ENCODE measurements around the gene POPDC3.

Gene POPDC3

DNA sequence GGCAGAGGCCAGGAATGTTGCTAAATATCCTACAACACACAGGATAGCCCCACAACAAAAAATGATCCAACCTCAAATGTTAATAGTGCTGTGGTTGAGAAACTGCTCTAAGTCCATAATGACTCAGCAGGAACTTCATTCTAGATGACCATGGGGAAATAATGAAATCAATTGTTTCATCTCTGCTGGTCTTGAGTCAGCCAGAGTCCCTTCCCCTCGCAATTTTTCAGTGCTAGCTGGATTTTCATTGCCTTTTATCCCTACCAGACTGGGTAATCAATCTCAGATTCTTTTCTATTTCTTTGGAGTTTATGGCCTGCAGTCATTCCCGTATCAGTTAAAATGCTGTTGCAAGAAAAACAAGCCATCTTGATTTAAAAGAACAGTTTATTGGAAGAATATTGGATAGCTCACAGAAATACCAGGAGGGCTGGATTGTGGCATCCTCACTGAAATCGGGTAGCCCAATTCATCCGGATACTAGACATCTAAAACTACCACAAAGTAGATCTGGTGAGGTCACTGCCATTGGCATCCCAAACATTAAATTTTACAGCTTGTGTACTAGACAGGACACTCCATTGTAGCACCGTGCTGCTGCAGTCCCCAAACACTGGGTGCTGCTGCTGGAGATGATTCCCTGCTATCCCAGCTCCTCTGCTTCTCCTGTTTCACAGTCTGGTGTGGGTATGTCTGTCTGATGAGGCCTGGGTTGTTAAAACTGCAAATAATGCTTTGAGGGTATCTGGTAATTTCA lies 30.3 kb upstream of the POPDC3 start:
- no peak overlapping the region for H3K4me3 ChIP-seq (ENCODE audit: low read depth, low read length)
- in situ Hi-C loops (cut with HindIII; ENCODE audit: low sequenced_read_pairs), result loop anchor here (5.0 kb wide), 1 partner anchor 87 kb away; no protein-coding TSS in a partner anchor
- TF ChIP-seq, protein P1, sequence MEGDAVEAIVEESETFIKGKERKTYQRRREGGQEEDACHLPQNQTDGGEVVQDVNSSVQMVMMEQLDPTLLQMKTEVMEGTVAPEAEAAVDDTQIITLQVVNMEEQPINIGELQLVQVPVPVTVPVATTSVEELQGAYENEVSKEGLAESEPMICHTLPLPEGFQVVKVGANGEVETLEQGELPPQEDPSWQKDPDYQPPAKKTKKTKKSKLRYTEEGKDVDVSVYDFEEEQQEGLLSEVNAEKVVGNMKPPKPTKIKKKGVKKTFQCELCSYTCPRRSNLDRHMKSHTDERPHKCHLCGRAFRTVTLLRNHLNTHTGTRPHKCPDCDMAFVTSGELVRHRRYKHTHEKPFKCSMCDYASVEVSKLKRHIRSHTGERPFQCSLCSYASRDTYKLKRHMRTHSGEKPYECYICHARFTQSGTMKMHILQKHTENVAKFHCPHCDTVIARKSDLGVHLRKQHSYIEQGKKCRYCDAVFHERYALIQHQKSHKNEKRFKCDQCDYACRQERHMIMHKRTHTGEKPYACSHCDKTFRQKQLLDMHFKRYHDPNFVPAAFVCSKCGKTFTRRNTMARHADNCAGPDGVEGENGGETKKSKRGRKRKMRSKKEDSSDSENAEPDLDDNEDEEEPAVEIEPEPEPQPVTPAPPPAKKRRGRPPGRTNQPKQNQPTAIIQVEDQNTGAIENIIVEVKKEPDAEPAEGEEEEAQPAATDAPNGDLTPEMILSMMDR (IDR thresholded peaks at IDR 0.05; ENCODE audit: low read depth, low read length, missing control alignments), result no peak
- peak; percentile 49 for DNase-seq (ENCODE audit: low read depth)

DNA sequence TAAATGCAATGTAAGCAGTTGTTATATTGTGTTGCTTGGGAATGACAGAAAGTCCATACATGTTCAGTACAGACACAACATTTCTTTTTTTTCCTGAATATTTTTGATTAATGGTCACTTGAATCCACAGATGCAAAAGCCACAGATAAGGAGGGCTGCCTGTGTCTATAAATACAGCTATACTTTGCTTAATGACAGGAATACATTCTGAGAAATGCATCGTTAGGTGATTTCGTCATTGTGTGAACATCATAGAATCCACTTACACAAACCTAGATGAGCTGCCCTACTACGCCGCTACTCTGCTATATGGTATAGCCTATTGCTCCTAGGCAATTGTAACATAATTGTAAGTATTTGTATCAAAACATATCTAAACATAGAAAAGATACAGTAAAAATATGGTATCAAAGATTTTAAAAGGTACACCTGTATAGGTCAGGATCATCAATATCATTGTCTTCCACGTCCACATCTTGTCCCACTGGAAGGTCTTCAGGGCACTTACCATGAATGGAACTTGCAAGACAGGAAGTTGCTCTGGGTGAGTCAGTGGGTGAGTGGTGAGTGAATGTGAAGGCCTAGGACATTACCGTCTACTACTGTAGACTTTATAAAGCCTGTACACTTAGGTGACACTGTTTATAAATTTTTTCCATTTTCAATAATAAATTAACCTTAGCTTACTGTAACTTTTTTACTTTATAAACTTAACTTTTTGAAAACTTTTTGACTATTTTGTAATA lies 27.9 kb upstream of the POPDC3 start:
- H3K4me3 ChIP-seq (ENCODE audit: low read depth, low read length), result no peak overlapping the region
- in situ Hi-C loops (cut with HindIII; ENCODE audit: low sequenced_read_pairs), result no loop called here
- DNase-seq (ENCODE audit: low read depth), result no peak
- TF ChIP-seq, protein P1 (IDR thresholded peaks at IDR 0.05; ENCODE audit: low read depth, low read length, missing control alignments), result no peak

DNA sequence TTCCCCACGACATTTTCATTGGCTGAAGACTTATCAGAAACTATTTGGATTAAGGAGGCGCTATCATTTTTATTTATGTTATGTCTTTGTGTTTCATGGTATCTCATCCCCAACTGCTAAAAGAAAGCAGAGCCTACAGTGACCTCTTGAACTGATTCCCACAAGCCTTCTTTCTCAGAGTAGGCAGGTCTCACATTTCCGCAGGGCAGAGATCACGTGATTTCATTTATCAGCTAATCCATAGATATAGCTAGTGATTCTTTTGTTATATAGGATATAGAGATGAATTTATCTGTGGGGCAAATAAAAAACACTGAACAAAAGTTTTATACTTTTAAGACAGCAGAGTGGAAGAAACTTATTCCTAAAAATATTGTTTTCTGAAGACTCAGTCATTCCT lies 25.0 kb upstream of the POPDC3 start:
- no peak for DNase-seq (ENCODE audit: low read depth)
- in situ Hi-C loops (cut with HindIII; ENCODE audit: low sequenced_read_pairs), result no loop called here
- H3K4me3 ChIP-seq (ENCODE audit: low read depth, low read length), result no peak overlapping the region
- TF ChIP-seq, protein P1 (IDR thresholded peaks at IDR 0.05; ENCODE audit: low read depth, low read length, missing control alignments), result no peak

DNA sequence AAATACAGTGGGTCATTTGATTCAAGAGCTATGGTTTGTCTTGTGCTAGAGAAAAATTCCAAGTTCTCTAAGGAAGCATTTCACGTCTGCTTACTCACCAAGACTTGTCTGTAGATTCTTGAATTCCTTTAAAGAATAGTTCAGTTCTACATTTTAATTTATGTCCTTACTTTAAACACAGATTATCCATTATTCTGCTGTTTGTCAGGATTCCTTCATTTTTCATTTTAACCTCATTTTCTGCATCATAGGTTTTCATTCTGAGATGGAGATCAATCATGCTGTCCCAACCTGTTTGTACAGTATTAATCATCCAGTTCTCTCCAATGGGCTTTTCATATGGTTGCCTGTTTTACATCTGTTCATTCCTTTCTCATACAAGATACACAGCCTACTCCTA lies 24.5 kb upstream of the POPDC3 start:
- H3K4me3 ChIP-seq (ENCODE audit: low read depth, low read length), result no peak overlapping the region
- in situ Hi-C loops (cut with HindIII; ENCODE audit: low sequenced_read_pairs), result no loop called here
- no peak for DNase-seq (ENCODE audit: low read depth)
- TF ChIP-seq, protein P1 (IDR thresholded peaks at IDR 0.05; ENCODE audit: low read depth, low read length, missing control alignments), result no peak

DNA sequence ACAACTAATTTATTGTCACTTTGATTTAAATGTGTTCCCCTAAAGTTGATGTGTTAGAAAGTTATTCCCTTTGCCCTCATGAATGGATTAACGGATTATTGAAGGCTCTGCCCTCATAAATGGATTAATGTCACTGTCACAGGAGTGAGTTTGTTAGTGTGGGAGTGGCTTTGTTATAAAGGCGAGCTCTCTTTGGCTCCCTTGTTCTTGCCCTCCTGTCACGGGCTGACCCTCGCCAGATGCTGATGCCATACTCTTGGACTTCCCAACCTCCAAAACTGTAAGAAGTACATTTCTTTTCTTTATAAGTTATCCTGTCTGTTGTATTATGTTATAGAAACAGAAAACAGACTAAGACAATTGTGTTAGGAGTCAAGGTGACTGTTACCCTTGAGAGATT lies 22.7 kb upstream of the POPDC3 start:
- no peak for DNase-seq (ENCODE audit: low read depth)
- no peak overlapping the region for H3K4me3 ChIP-seq (ENCODE audit: low read depth, low read length)
- TF ChIP-seq, protein P1 (IDR thresholded peaks at IDR 0.05; ENCODE audit: low read depth, low read length, missing control alignments), result no peak
- in situ Hi-C loops (cut with HindIII; ENCODE audit: low sequenced_read_pairs), result no loop called here

DNA sequence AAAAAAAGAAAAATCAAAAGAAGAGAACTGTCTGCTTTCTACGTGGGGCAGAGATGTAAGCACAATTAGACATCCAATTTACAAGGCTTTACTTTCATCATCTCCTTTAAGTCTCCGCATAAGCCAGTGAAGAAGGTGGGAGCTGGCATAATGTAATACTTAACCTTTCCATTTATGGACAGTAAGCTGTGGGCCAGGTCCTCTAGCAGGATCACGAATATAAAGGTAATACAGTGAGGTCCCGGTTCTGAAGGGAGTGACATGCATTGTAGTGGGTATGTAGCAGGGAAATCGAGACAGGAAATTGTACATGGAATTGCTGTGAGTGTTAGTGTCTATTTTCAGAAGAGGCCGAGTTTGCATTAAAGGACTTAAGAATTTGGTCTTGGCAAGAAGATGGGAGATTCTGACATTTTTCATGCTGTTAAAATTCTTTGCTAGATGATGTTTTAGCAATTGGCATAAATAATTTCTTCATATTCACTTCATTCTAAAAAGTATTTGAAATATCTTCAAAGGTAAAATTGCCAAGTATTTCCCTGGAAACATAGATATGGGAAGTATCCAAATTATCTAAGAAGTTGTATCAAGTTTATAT lies 20.4 kb upstream of the POPDC3 start:
- in situ Hi-C loops (cut with HindIII; ENCODE audit: low sequenced_read_pairs), result no loop called here
- DNase-seq (ENCODE audit: low read depth), result no peak
- TF ChIP-seq, protein P1 (IDR thresholded peaks at IDR 0.05; ENCODE audit: low read depth, low read length, missing control alignments), result no peak
- no peak overlapping the region for H3K4me3 ChIP-seq (ENCODE audit: low read depth, low read length)

Measured in astrocyte of the cerebellum (primary cell).